ENCODE results near the gene FAM241A.

Gene FAM241A

DNA sequence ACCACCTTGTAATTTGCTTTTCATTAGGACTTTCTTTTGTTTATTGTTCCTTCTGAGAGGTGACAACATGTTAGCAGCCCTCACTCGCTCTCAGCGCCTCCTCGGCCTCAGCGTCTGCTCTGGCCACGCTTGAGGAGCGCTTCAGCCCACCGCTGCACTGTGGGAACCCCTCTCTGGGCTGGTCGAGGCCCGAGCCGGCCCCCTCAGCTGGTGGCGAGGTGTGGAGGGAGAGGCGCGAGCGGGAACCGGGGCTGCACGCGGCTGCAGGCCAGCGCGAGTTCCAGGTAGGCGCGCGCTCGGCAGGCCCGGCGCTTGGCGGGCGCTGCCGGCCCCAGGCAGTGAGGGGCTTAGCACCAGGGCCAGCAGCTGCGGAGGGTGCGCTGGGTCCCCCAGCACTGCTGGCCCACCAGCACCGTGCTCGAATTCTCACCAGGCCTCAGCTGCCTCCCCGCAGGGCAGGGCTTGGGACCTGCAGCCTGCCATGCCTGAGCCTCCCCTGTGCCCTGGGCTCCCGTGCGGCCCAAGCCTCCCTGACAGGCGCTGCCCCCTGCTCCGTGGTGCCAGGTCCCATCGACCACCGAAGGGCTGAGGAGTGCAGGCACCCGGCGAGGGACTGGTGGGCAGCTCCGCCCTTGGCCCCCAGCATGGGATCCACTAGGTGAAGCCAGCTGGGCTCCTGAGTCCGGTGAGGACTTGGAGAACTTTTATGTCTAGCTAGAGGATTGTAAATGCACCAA, 77.1 kb downstream of the FAM241A start:
- DNase-seq = no peak

DNA sequence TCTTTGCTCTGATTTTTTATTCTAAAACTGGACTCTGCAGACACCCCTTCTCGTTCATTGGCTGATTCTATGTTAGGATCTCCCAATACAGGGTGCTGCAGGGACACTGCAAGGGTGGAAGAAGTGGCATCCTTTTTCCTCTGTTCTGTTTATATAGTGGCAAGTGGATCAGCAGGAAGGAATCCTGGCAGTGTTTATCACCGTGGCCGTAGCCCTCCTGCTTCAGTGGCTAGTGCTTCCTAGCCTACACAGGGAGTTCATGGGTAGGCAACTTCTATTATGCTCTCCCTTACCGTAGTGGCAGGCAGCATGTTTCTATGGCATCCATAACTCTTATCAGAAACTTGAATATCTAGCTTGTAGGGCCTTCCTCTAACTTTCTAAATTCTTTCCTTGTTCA, 79.9 kb downstream of the FAM241A start:
- DNase-seq = no peak

DNA sequence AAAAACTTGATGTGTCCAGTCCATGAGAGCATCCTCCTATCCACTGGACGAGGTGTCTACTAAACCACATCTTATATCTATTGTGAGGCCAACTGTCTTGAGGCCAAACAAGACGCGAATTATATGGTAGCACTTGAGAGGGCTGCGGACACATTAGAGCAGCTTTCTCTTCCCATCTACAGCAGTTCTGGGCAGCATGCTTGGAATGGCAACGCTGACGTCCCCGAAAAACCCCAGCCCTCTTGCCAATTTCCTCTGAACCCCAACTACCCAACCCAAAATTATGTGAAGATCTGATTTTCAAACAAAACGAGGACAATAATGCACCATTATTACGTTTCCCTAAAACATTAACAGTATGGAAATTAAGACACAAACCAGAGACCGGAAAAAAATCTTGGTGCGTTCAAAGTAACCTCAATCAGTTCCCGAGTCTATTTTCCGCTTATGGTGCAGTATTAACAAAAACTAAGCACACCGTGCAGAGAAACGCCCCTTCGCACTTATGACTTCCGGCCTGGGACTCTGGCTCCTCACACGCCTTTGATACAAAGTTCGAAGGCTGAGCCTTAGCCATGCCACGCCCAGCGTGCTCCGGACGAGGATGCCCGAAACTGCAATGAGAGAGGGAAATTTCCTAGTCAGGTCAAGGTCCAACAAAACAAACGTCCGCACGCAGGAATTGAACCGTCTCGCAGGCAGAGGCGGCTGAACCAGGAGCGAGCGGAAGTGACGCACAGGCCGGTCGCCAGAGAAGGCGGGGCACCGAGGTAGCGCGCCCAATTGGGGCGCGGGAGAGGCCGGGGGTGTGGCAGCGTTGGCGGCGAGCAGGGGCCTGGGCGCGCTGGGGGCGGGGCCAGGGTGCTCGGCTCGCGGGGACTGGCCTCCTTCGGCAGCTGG, 85.9 kb downstream of the FAM241A start:
- peak; percentile 94 for DNase-seq

- DNase-seq = peak; percentile 69
Measured at GRCh38 chr4:112231779-112232713, 86.8 kb downstream of the FAM241A start, which contains the start of gene AP1AR. TSS of gene AP1AR (plus strand) at chr4:112231787. CDS start at chr4:112232092, 305 bp downstream.

DNA sequence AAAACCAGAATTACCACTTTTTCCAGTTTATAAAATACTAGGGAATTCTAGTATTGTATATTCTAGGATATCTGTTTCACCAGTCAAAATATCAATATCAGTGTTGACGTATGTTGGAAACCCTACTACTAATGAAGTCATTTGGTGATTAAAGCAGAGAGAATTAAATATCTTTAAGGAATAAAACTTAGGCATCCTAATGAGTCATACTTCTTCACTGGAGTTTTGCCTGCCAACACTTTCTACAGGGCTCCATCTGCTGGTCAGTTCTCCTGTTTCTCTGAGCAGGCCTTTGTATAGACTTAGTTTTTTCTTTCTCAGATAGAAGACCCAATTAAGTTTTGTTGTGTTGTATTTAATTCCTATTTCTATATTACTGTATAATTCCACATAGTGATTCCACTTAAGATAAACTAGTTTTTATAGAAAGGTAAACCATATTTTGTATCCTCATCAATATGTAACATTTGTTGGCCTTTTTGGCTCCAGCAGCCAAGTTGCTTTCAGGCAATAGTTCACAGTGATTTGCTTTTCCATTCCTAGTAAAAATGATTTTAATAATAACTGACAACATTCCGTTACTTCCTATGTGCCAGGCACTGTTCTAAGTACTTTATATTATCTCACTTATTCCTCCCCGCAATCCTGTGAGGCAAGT, 89.8 kb downstream of the FAM241A start:
- peak; percentile 44 for DNase-seq

DNA sequence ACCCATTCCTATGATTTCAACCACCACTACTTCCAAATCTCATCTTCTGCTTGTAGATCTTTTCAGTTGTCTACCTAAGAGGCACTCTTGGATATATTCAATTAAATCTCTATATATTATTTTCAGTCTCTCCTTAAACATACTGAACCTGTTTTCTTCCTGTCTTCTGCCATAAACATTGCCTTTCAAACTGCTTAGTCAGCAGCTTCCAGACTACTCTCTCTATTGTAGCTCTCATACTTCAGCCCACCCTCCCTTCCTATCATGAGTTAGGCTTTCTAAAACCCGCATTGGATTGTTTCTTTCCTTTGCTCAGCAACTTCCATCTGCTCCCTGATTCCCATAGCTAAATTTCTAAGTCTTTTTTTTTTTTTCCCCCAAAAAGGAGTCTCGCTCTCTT, 90.8 kb downstream of the FAM241A start:
- no peak for DNase-seq

DNA sequence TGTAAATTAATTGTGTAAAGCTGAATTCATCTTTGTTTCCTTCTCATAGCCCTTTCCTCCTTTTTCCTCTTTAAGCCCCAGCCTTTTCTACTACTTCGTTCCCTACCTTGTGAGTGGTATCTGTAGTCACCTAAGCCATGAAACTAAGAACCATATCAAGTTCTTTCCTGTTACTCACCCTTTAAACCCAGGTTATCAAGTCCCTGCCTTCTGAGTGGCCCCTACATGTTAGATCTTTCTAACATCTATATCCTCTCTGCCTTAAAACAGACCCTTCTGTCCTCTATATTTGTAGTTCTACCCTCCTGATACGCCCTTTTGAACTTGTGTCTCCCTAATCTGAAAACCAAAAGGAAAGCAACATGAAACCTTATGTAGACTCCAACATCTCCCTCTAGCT, 93.6 kb downstream of the FAM241A start:
- no peak for DNase-seq

Measured in effector CD4-positive, alpha-beta T cell (primary cell).